Panc1 (cell line): ENCODE data around the gene MYH11.

ENCODE experiments used
- CTCF ChIP-seq: fragments of 450-650 bp; IDR thresholded peaks from 2 replicates; pipeline ENCODE4 v1.5.1; 2017; ENCODE audit warnings: mild to moderate bottlenecking
- POLR2AphosphoS5 ChIP-seq: IDR thresholded peaks from 2 replicates; pipeline ENCODE4 v1.6.1; 2012; ENCODE audit warnings: mild to moderate bottlenecking, low read depth, low read length, moderate library complexity
- TCF7L2 ChIP-seq: IDR thresholded peaks from 2 replicates; pipeline ENCODE4 v1.6.1; 2011; ENCODE audit warnings: mild to moderate bottlenecking, low read depth, low read length, inconsistent platforms

- TF ChIP-seq POLR2AphosphoS5 (no peak), TCF7L2 (no peak), CTCF (no peak)
Measured at GRCh38 chr16:15782573-15783365, 74.1 kb downstream of the MYH11 start.
